Mammary epithelial cell (primary cell): Measurements from ENCODE around the gene DNAAF5.

Experiments
- EZH2 ChIP-seq: IDR thresholded peaks from 2 replicates; pipeline ENCODE4 v1.6.1; 2012; ENCODE audit warnings: low read length, inconsistent platforms, borderline replicate concordance
- TF ChIP-seq, protein P1 (sequence below), 2 donors: IDR thresholded peaks in 1 of 2; conservative IDR thresholded peaks in 1 of 2; 2 replicates each; pipeline ENCODE4 v1.5.1; 2011 to 2012; ENCODE audit warnings: inconsistent platforms in 2 of 2, low read length in 2 of 2, mild to moderate bottlenecking in 2 of 2, control low read depth in 1 of 2, low read depth in 1 of 2; ENCODE audit not compliant: insufficient read depth in 1 of 2; ENCODE audit errors: extremely low read depth in 1 of 2

DNA sequence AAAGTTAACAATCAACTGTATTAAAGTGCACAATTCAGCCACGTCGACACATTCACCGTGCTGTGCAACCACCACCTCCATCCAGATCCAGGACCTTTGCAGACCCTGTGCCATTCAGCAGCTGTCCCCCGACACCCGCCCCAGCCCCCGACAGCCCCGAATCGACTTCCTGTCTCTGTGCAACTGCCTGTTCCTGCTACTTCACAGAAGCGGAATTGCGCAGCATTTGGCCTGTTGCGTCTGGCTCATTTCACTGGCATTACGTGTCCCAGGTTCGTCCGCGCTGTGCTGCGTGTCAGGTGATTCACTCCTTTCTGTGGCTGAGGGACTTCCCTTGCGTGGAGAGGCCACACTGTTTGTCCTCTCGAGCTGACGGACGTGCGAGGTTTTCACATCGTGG is 33.2 kb upstream of the DNAAF5 start:
- TF ChIP-seq, protein P1, sequence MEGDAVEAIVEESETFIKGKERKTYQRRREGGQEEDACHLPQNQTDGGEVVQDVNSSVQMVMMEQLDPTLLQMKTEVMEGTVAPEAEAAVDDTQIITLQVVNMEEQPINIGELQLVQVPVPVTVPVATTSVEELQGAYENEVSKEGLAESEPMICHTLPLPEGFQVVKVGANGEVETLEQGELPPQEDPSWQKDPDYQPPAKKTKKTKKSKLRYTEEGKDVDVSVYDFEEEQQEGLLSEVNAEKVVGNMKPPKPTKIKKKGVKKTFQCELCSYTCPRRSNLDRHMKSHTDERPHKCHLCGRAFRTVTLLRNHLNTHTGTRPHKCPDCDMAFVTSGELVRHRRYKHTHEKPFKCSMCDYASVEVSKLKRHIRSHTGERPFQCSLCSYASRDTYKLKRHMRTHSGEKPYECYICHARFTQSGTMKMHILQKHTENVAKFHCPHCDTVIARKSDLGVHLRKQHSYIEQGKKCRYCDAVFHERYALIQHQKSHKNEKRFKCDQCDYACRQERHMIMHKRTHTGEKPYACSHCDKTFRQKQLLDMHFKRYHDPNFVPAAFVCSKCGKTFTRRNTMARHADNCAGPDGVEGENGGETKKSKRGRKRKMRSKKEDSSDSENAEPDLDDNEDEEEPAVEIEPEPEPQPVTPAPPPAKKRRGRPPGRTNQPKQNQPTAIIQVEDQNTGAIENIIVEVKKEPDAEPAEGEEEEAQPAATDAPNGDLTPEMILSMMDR (conservative IDR thresholded peaks at IDR 0.05 in 1 of 2, IDR thresholded peaks at IDR 0.05 in 1 of 2; ENCODE audit: extremely low read depth in 1 of 2, insufficient read depth in 1 of 2, low read depth in 1 of 2, low read length in 2 of 2), result no peak
- no peak for TF ChIP-seq EZH2
